ENCODE data around the gene SHROOM1. TPM values are rescaled to one million over a fixed set of nuclear protein-coding genes. Genes with fewer than 3 reads are reported as not detected.

Gene SHROOM1
- total RNA-seq, 2 experiments from 2014 or later, result 0.60 to 2.4 TPM

GRCh38 chr5:132870801-132871200 lies 40.4 kb upstream of the SHROOM1 start:
- TF ChIP-seq EZH2phosphoT487 (IDR thresholded peaks at IDR 0.05; ENCODE audit: borderline replicate concordance, low read depth, low read length), result no peak
- TF ChIP-seq, protein P1, sequence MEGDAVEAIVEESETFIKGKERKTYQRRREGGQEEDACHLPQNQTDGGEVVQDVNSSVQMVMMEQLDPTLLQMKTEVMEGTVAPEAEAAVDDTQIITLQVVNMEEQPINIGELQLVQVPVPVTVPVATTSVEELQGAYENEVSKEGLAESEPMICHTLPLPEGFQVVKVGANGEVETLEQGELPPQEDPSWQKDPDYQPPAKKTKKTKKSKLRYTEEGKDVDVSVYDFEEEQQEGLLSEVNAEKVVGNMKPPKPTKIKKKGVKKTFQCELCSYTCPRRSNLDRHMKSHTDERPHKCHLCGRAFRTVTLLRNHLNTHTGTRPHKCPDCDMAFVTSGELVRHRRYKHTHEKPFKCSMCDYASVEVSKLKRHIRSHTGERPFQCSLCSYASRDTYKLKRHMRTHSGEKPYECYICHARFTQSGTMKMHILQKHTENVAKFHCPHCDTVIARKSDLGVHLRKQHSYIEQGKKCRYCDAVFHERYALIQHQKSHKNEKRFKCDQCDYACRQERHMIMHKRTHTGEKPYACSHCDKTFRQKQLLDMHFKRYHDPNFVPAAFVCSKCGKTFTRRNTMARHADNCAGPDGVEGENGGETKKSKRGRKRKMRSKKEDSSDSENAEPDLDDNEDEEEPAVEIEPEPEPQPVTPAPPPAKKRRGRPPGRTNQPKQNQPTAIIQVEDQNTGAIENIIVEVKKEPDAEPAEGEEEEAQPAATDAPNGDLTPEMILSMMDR (conservative IDR thresholded peaks at IDR 0.05; ENCODE audit: low read length), result no peak
- Histone ChIP-seq H2AFZ (ENCODE audit: low read length) (no peak overlapping the region), H3K4me3 (ENCODE audit: low read depth, low read length, poor library complexity, severe bottlenecking) (no peak overlapping the region), H3K4me1 (ENCODE audit: insufficient read depth, low read length, poor library complexity, severe bottlenecking) (peaks cover 14% of the 10 kb centered on the region), H3K27ac (ENCODE audit: low read depth, low read length, poor library complexity, severe bottlenecking) (no peak overlapping the region), H3K9me3 (ENCODE audit: low read length) (no peaks in the 10 kb centered on the region), H3K4me2 (ENCODE audit: low read length) (no peak overlapping the region), H4K20me1 (ENCODE audit: insufficient read depth, low read length) (no peaks in the 10 kb centered on the region; the same call in 1 of the 2 replicates), H3K79me2 (ENCODE audit: insufficient read depth, low read depth, low read length) (peaks cover 15% of the 10 kb centered on the region), H3K36me3 (ENCODE audit: insufficient read depth, low read length) (peaks cover 68% of the 10 kb centered on the region), H3K9me2 (ENCODE audit: insufficient read depth, low read length) (no peaks in the 10 kb centered on the region)
- intact Hi-C loops (cut with micrococcal nuclease; ENCODE audit: unreplicated experiment), result no loop called here
- no TSS peak for BruUV-seq (replicated peaks)
- CTCF ChIA-PET (ENCODE audit: unreplicated experiment), result no interaction called here
- no peak for DNase-seq (ENCODE audit: low spot score)
- POLR2A ChIA-PET, result interaction anchor here (1.8 kb wide), 1 partner anchor 10 kb away, joined by 4 read pairs; no protein-coding TSS in a partner anchor

GRCh38 chr5:132868754-132869153 lies 38.3 kb upstream of the SHROOM1 start:
- no peaks in the 10 kb centered on the region for H3K9me3 ChIP-seq (ENCODE audit: low read length)
- no peak overlapping the region for H3K4me2 ChIP-seq (ENCODE audit: low read length)
- no peak overlapping the region for H3K27ac ChIP-seq (ENCODE audit: low read depth, low read length, poor library complexity, severe bottlenecking)
- peaks cover 17% of the 10 kb centered on the region for H3K4me1 ChIP-seq (ENCODE audit: insufficient read depth, low read length, poor library complexity, severe bottlenecking)
- H2AFZ ChIP-seq (ENCODE audit: low read length), result no peak overlapping the region
- TF ChIP-seq, protein P1 (conservative IDR thresholded peaks at IDR 0.05; ENCODE audit: low read length), result no peak
- TF ChIP-seq EZH2phosphoT487 (IDR thresholded peaks at IDR 0.05; ENCODE audit: borderline replicate concordance, low read depth, low read length), result no peak
- peaks cover 15% of the 10 kb centered on the region for H3K79me2 ChIP-seq (ENCODE audit: insufficient read depth, low read depth, low read length)
- ChIA-PET CTCF (ENCODE audit: unreplicated experiment) (no interaction called here), POLR2A (interaction anchor here (1.0 to 1.4 kb wide), 3 partner anchors 10 to 241 kb away, joined by 3 to 4 read pairs (median 3); no protein-coding TSS in a partner anchor)
- intact Hi-C loops (cut with micrococcal nuclease; ENCODE audit: unreplicated experiment), result loop anchor here (5.0 kb wide), 1 partner anchor 481 kb away; no protein-coding TSS in a partner anchor
- H4K20me1 ChIP-seq (ENCODE audit: insufficient read depth, low read length), result no peaks in the 10 kb centered on the region; the same call in 1 of the 2 replicates
- no peak for DNase-seq (ENCODE audit: low spot score)
- no TSS peak for BruUV-seq (replicated peaks)
- H3K9me2 ChIP-seq (ENCODE audit: insufficient read depth, low read length), result no peaks in the 10 kb centered on the region
- peaks cover 60% of the 10 kb centered on the region for H3K36me3 ChIP-seq (ENCODE audit: insufficient read depth, low read length)
- no peak overlapping the region for H3K4me3 ChIP-seq (ENCODE audit: low read depth, low read length, poor library complexity, severe bottlenecking)

DNA sequence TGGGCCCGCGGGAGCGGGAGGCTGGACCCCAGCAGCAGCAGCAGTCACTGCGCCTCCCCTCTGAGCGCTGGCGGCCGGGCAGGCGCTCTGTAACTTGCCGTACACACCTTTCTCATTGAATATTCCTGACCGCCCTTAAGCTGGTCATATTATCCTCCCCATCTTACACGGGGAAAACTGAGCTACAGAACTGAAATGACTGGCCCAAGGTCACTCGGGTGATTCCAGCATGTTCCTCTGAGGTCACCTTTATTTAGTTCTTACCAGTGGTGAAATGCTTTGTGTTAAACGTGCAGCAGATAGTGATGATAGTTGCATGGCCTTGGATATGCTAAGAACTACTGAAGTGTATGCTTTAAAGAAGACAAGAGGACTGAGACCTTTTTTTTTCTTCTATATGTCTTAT lies 36.6 kb upstream of the SHROOM1 start:
- H3K4me2 ChIP-seq (ENCODE audit: low read length), result peak overlapping the region; percentile 82
- ChIA-PET POLR2A (interaction anchor here (0.5 to 1.4 kb wide), 4 partner anchors 13 to 1446 kb away, joined by 3 to 4 read pairs (median 3); no protein-coding TSS in a partner anchor), CTCF (ENCODE audit: unreplicated experiment) (no interaction called here)
- intact Hi-C loops (cut with micrococcal nuclease; ENCODE audit: unreplicated experiment), result loop anchor here (2.0 to 5.0 kb wide), 2 partner anchors 96 to 480 kb away; partner anchors contain the start of gene AFF4
- peak overlapping the region; percentile 94 for H2AFZ ChIP-seq (ENCODE audit: low read length)
- no peaks in the 10 kb centered on the region; the same call in 1 of the 2 replicates for H4K20me1 ChIP-seq (ENCODE audit: insufficient read depth, low read length)
- H3K9me2 ChIP-seq (ENCODE audit: insufficient read depth, low read length), result no peaks in the 10 kb centered on the region
- no TSS peak for BruUV-seq (replicated peaks)
- peak overlapping the region; percentile 32 for H3K27ac ChIP-seq (ENCODE audit: low read depth, low read length, poor library complexity, severe bottlenecking)
- peaks cover 15% of the 10 kb centered on the region for H3K79me2 ChIP-seq (ENCODE audit: insufficient read depth, low read depth, low read length)
- peaks cover 17% of the 10 kb centered on the region for H3K4me1 ChIP-seq (ENCODE audit: insufficient read depth, low read length, poor library complexity, severe bottlenecking)
- no peak for TF ChIP-seq EZH2phosphoT487 (IDR thresholded peaks at IDR 0.05; ENCODE audit: borderline replicate concordance, low read depth, low read length)
- TF ChIP-seq, protein P1 (conservative IDR thresholded peaks at IDR 0.05; ENCODE audit: low read length), result no peak
- no peaks in the 10 kb centered on the region for H3K9me3 ChIP-seq (ENCODE audit: low read length)
- peak overlapping the region; percentile 94 for H3K4me3 ChIP-seq (ENCODE audit: low read depth, low read length, poor library complexity, severe bottlenecking)
- peaks cover 42% of the 10 kb centered on the region for H3K36me3 ChIP-seq (ENCODE audit: insufficient read depth, low read length)
- no peak for DNase-seq (ENCODE audit: low spot score)
